Fibroblast of skin of scalp (primary cell): ENCODE results near the gene MTHFD2L.
"Not testable (repeated sequence)": the region's sequence is repeated elsewhere in the genome, so short reads cannot be mapped to it uniquely, and the experiment has no call there.

Source experiments
- DNase-seq: peaks from one replicate; pipeline ENCODE4 v3.0.0-alpha.2; 2013

Gene MTHFD2L

GRCh38 chr4:74338792-74339333, 180.9 kb downstream of the MTHFD2L start:
- DNase-seq = no peak

GRCh38 chr4:74339501-74339900, 181.6 kb downstream of the MTHFD2L start:
- no peak for DNase-seq

- DNase-seq = not testable (repeated sequence)
These were observed 182.5 kb downstream of the MTHFD2L start for GRCh38 chr4:74340421-74340820.

GRCh38 chr4:74344031-74344430, 186.1 kb downstream of the MTHFD2L start:
- no peak for DNase-seq
